ENCODE data around the gene USP47. TPM values are rescaled to one million over a fixed set of nuclear protein-coding genes. Genes with fewer than 3 reads are reported as not detected.

The USP47 gene
- total RNA-seq, 1 experiment from 2014 or later = 50.4 TPM

DNA sequence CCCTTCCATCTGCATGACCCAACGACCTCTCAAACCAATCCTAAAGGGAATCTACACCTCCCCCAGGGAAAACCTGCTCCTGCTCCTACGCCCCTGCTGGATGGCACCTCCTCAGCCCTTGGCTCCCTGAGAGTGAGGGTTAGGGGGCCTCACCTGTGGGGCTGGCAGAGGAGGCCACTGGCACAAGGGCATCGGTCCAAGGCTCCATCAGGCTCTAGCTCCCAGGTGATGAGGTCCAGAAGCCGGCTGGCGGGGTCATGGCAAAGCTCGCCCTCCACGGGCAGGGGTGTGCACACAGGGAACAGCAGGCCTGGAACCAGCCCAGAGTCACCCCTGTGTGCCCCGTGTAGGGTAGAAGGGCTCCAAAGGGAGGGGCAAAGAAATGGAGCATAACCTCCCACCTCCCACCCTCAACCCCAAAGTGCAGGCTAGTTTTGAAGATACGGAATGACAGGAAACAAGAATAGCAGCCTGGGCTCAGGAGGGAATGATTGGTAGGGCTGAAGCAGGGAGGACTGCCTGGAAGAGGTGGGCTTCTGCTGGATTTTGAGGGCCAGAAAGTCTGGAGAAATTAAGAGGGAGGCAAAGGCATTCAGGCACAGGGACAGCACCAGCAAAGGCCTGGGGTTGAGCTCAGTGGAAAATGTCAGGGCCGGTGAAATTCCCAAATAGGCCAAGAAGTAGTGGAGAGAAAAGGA is 124.0 kb downstream of the USP47 start:
- peaks cover 17% of the 10 kb centered on the region for H3K4me1 Mint-ChIP-seq (ENCODE audit: low read depth, unreplicated experiment)
- intact Hi-C loops (cut with micrococcal nuclease; ENCODE audit: unreplicated experiment) = no loop called here
- BruUV-seq (replicated peaks) = no TSS peak
- H3K4me3 Mint-ChIP-seq (ENCODE audit: unreplicated experiment) = no peak overlapping the region
- no peaks in the 10 kb centered on the region for H3K27me3 Mint-ChIP-seq (ENCODE audit: insufficient read depth, unreplicated experiment)
- H3K9me3 Mint-ChIP-seq (ENCODE audit: unreplicated experiment) = no peaks in the 10 kb centered on the region
- peaks cover 9% of the 10 kb centered on the region for H3K36me3 ChIP-seq (ENCODE audit: control insufficient read depth, insufficient read depth, low read length)
- peaks cover 8% of the 10 kb centered on the region for H3K4me1 ChIP-seq
- no peaks in the 10 kb centered on the region for H3K27me3 ChIP-seq (replicated peaks; ENCODE audit: control insufficient read depth, insufficient read depth, low read length)
- TF ChIP-seq, protein P1, sequence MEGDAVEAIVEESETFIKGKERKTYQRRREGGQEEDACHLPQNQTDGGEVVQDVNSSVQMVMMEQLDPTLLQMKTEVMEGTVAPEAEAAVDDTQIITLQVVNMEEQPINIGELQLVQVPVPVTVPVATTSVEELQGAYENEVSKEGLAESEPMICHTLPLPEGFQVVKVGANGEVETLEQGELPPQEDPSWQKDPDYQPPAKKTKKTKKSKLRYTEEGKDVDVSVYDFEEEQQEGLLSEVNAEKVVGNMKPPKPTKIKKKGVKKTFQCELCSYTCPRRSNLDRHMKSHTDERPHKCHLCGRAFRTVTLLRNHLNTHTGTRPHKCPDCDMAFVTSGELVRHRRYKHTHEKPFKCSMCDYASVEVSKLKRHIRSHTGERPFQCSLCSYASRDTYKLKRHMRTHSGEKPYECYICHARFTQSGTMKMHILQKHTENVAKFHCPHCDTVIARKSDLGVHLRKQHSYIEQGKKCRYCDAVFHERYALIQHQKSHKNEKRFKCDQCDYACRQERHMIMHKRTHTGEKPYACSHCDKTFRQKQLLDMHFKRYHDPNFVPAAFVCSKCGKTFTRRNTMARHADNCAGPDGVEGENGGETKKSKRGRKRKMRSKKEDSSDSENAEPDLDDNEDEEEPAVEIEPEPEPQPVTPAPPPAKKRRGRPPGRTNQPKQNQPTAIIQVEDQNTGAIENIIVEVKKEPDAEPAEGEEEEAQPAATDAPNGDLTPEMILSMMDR (IDR thresholded peaks at IDR 0.05; ENCODE audit: insufficient read depth in 1 of 2, low read depth in 1 of 2, low read length in 1 of 2, severe bottlenecking in 1 of 2, unreplicated experiment in 1 of 2) = no peak
- DNase-seq = no peak
- no peak overlapping the region for H3K4me3 ChIP-seq (ENCODE audit: low read depth, low read length)
- peak overlapping the region; percentile 5 for H3K27ac Mint-ChIP-seq (ENCODE audit: unreplicated experiment)
- ChIA-PET POLR2A (no interaction called here), CTCF (interaction anchor here (1.8 kb wide), 1 partner anchor 78 kb away, joined by 11 read pairs; no protein-coding TSS in a partner anchor)
- no peaks in the 10 kb centered on the region for H3K9me3 ChIP-seq
- H3K36me3 Mint-ChIP-seq (ENCODE audit: insufficient read depth, unreplicated experiment) = peaks cover 84% of the 10 kb centered on the region

DNA sequence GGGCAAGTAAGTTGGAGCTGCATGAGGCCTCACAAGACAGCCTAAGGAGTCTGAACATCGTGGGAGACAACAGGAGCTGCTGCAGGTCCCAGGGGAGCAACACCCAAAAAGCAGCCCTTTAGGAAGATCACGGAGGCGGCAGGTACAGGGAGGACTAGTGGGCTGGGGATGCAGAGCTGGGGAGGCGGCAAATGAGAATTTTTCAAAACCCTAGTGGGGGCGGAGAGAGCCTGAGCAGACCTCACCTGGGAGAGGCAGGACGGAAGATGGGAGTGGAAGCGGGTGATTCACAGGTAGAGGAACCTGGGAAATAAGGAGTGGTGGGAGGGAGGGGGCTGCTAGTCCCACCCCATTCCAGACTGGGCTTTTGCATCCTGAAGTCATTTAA is 124.6 kb downstream of the USP47 start:
- Histone ChIP-seq H3K4me3 (ENCODE audit: low read depth, low read length) (no peak overlapping the region), H3K36me3 (ENCODE audit: control insufficient read depth, insufficient read depth, low read length) (peaks cover 9% of the 10 kb centered on the region), H3K9me3 (no peaks in the 10 kb centered on the region), H3K4me1 (peaks cover 13% of the 10 kb centered on the region), H3K27me3 (replicated peaks; ENCODE audit: control insufficient read depth, insufficient read depth, low read length) (no peaks in the 10 kb centered on the region)
- Mint-ChIP-seq H3K4me3 (ENCODE audit: unreplicated experiment) (no peak overlapping the region), H3K27me3 (ENCODE audit: insufficient read depth, unreplicated experiment) (no peaks in the 10 kb centered on the region), H3K36me3 (ENCODE audit: insufficient read depth, unreplicated experiment) (peaks cover 79% of the 10 kb centered on the region), H3K4me1 (ENCODE audit: low read depth, unreplicated experiment) (peaks cover 18% of the 10 kb centered on the region), H3K9me3 (ENCODE audit: unreplicated experiment) (no peaks in the 10 kb centered on the region), H3K27ac (ENCODE audit: unreplicated experiment) (no peak overlapping the region)
- intact Hi-C loops (cut with micrococcal nuclease; ENCODE audit: unreplicated experiment) = no loop called here
- TF ChIP-seq, protein P1 (IDR thresholded peaks at IDR 0.05; ENCODE audit: insufficient read depth in 1 of 2, low read depth in 1 of 2, low read length in 1 of 2, severe bottlenecking in 1 of 2, unreplicated experiment in 1 of 2) = no peak
- DNase-seq = no peak
- CTCF ChIA-PET = interaction anchor here (1.0 to 1.8 kb wide), 3 partner anchors 18 to 78 kb away, joined by 3 to 11 read pairs (median 4); partner anchors contain the start of gene DKK3
- no TSS peak for BruUV-seq (replicated peaks)
- POLR2A ChIA-PET = no interaction called here

DNA sequence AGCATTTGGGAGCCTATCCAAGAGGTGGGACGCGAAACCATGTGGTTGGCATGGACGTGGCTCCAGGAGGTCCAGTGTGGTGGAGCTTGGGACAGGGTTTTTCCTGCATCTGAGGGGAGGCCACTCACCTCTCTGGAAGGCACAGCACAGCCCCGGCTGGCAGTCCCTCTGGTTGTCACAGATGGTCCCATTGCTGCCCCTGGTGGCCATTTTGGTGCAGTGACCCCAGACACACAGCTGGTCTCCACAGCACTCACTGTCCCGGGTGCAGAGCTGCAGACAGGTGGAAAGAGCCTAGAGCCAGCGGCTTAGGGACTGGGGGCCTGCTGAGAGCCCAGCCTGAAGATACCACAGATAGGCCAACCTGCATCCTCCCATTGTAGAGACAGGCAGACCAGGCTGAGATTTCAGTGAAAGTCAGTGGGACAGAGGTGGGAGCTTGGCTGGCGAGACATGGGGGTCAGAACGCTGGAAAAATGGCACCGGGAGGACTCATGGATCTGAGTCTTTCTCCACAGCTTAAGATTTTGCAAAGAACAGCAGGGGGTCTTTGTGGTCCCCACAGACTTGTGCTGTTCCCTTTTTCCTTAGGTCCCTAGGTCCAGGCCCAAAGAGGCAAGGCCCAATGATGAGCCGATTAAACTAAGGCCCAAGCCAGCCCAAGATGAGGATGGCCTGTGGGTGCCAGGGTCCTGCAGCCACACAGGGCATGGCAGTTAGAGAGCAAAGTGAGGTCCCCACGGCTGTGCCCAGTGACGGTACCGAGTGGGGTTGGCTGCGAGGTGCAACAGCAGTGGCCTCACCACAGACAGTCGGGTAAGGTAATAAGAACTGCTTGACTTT is 125.3 kb downstream of the USP47 start:
- no peaks in the 10 kb centered on the region for H3K27me3 Mint-ChIP-seq (ENCODE audit: insufficient read depth, unreplicated experiment)
- no TSS peak for BruUV-seq (replicated peaks)
- H3K9me3 Mint-ChIP-seq (ENCODE audit: unreplicated experiment) = no peaks in the 10 kb centered on the region
- Histone ChIP-seq H3K4me1 (peaks cover 20% of the 10 kb centered on the region), H3K4me3 (ENCODE audit: low read depth, low read length) (no peak overlapping the region), H3K27me3 (replicated peaks; ENCODE audit: control insufficient read depth, insufficient read depth, low read length) (no peaks in the 10 kb centered on the region), H3K36me3 (ENCODE audit: control insufficient read depth, insufficient read depth, low read length) (peaks cover 11% of the 10 kb centered on the region), H3K9me3 (no peaks in the 10 kb centered on the region)
- H3K27ac Mint-ChIP-seq (ENCODE audit: unreplicated experiment) = no peak overlapping the region
- H3K4me3 Mint-ChIP-seq (ENCODE audit: unreplicated experiment) = no peak overlapping the region
- ChIA-PET POLR2A (interaction anchor here (0.7 kb wide), 1 partner anchor 15 kb away, joined by 3 read pairs; no protein-coding TSS in a partner anchor), CTCF (interaction anchor here (0.6 to 1.8 kb wide), 8 partner anchors 9 to 77 kb away, joined by 3 to 11 read pairs (median 3); partner anchors contain the start of gene DKK3)
- TF ChIP-seq, protein P1 (IDR thresholded peaks at IDR 0.05; ENCODE audit: insufficient read depth in 1 of 2, low read depth in 1 of 2, low read length in 1 of 2, severe bottlenecking in 1 of 2, unreplicated experiment in 1 of 2) = peak; percentile 85 to 90
- intact Hi-C loops (cut with micrococcal nuclease; ENCODE audit: unreplicated experiment) = no loop called here
- H3K36me3 Mint-ChIP-seq (ENCODE audit: insufficient read depth, unreplicated experiment) = peaks cover 74% of the 10 kb centered on the region
- peaks cover 24% of the 10 kb centered on the region for H3K4me1 Mint-ChIP-seq (ENCODE audit: low read depth, unreplicated experiment)
- peak; percentile 83 to 84 for DNase-seq
